Activated T-cell treated with anti-CD3 and anti-CD28 coated beads for 4 hours (primary cell): ENCODE data around the gene NF2.
A peak's percentile ranks its signal among the peaks of the same experiment; 100 is the strongest.
"Not testable (repeated sequence)": the region's sequence is repeated elsewhere in the genome, so short reads cannot be mapped to it uniquely, and the experiment has no call there.

Experiments used
- DNase-seq: peaks from one replicate; pipeline ENCODE4 v3.0.0-alpha.2; 2020

NF2 gene

DNA sequence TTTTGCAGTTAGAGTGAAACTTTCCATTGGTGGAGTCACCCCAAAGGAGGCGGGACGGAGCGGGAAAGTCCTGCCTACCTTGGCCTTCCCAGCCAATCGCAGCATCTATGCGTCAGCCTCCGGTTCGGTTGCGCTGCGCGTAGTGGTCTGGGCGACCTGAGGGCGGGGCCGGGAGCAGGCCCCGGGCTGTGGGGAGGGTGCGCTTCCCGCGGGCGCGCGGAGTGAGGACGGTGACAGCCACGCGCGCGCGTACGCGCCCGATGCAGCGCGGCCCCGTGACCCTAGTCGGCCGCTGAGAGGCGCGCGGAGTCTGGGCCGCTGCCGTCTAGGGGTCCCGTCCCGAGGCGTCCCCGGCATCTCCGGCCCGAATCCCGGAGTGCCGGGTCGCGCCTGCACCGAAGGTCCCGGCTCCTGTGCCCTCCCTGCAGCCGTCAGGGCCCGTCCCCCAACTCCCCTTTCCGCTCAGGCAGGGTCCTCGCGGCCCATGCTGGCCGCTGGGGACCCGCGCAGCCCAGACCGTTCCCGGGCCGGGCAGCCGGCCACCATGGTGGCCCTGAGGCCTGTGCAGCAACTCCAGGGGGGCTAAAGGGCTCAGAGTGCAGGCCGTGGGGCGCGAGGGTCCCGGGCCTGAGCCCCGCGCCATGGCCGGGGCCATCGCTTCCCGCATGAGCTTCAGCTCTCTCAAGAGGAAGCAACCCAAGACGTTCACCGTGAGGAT, at the start of gene NF2:
Gene NF2 (plus strand): TSS at position 276 of the 718 bp plus-strand sequence. CDS start 366 bp downstream, at position 642.
- DNase-seq, result peak; percentile 95

DNA sequence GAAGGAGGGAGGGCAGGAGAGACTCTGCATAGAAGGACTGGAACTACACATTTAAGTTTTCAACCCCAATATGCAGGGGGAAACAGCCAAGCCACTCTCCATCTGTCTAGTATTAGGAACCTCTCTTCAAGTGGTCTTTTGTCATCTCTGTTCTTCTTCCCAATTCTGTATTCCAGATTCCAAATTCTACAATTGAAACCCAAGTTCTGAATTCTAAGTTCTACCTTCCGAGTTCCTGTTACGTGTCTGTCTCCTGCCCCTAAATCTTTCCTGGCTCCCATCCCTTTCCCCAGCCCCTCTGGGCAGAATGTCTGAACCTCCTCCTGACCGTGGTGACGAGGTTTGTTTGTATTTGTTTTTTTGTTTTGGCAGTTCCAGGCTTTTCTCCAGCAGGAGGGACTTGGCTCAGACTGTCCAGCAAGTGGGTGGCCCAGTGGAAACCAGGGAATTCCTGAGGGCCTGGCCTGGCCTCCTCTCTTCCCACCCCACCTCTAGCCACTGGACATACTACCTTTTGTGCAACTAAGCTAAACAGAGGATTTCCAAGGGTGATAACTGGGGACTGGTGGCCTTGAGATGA, 48.3 kb upstream of the NF2 start:
- no peak for DNase-seq

DNA sequence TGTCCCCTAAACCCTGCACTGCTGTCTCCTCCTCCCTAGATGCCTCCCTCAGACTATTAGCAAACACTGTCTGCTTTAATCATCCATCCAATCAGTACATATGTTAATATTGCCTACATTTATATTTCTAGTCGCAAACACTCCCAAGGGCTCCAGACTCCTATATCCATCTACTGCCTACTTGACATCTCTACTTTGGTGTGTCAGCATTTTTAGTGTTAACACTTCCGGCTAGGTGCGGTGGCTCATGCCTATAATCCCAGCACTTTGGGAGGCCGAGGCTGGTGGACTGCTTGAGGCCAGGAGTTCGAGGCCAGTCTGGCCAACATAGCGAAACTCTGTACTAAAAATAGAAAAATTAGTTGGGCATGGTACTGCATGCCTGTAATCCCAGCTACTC, 44.4 kb upstream of the NF2 start:
- DNase-seq, result no peak

DNA sequence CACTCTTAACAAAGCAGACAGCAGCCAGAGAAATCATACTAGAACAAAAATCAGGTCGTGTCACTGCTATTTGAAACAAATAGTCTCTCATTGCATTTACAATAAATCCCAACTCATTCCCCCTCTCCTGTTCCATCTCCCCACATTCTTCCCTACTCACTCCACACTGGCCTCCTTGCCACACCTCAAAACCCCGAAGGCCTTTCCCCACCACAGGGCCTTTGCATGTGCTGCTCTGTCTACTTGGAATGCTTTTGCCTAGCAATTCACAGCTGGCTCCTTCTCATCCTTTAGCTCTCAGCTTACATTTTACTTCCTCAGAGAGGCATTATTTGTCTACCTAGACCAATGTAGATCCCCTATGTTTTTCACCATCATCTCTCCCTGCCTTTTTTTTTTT, 43.6 kb upstream of the NF2 start:
- DNase-seq, result no peak

DNA sequence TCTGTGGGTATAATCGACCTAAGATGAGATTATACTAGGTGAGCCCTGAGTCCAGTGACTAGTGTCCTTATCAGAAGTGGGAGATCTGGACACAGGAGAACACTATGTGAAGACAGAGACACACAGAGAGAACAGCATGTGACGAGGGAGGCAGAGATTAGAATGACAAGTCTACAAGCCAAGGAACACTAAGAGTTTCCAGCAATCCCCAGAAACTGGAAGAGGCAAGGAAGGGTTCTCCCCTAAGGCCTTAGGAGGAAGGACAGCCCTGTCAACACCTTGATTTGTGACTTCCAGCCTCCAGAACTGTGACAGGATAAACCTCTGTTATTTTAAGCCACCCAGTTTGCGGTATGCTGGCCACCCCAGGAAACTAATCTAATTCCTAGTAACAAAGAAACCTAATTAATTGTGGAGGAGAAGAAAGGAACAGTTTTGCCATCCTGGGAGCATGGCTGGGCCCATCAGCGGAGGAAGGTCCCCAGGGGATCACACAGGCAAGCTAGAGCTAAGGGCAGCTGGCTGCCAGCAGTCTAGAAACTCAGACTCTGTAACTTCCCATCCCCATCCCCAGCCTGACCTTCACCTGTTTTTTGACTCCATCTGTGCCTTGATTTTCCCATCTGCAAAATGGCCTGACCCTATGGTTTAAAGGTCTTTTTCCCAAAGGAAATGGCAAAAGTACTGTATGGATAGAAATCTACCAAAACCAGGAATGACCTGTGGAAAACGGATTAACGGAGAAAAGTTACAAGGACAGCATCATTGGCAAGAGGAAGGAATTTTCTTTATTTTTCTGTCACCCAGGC, 39.6 kb upstream of the NF2 start:
- DNase-seq, result no peak

DNA sequence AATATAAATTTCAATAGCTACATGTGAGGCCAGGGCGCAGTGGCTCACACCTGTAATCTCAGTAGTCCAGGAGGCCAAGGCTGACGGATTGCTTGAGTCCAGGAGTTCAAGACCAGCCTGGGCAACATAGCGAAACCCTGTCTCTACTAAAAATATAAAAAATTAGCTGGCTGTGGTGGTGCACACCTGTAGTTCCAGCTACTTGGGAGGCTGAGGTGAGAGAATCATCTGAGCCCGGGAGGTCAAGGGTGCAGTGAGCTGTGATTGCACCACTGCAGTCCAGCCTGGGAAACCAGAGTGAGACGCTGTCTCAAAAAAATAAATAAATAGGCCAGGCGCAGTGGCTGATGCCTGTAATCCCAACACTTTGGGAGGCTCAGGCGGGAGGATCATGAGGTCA, 36.9 kb upstream of the NF2 start:
- DNase-seq, result not testable (repeated sequence)

DNA sequence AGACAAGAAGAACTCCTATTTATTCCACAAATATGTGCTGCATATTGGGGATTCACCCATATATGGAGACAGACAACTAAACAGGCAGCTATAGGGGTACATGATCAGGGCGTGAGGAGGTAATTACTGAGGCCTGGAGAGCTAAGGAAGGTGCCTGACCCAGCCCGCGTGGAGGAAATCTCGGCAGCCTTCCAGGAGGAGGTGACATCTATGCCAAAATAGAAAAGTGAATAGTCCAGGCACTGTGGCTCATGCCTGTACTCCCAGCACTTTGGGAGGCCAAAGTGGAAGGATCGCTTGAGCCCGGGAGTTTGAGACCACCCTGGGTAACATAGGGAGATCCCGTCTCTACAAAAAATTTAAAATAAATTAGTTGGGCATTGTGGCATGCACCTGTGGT, 36.1 kb upstream of the NF2 start:
- DNase-seq, result no peak

DNA sequence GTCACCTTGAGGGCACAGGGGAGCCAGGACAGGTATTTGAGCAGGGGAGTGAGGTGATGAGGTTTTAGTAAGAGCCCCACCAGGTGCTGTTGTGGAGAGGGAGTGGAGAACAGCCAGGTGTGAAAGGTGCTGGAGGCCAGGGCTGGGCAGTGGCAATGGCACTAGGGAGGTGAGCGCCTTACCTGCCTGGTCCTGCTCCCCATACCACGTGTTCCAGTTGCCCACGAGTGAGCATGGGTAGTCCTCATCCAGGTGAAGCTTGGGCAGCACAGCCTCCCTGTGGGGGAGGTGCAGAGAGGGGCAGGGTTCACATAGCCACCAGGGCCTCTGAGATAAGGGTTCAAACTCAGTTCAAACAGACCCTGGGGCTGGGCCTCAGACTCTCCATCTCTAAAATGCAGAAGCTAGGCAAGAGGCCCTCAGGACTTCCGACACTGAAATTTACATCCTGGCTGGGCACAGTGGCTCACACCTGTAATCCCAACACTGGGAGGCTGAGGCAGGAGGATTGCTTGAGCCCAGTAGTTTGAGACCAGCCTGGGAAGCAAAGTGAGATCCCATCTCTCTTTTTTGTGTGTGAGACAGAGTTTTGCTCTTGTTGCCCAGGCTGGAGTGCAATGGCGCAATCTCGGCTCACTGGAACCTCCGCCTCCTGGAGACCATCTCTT, 34.3 kb upstream of the NF2 start:
- no peak for DNase-seq

DNA sequence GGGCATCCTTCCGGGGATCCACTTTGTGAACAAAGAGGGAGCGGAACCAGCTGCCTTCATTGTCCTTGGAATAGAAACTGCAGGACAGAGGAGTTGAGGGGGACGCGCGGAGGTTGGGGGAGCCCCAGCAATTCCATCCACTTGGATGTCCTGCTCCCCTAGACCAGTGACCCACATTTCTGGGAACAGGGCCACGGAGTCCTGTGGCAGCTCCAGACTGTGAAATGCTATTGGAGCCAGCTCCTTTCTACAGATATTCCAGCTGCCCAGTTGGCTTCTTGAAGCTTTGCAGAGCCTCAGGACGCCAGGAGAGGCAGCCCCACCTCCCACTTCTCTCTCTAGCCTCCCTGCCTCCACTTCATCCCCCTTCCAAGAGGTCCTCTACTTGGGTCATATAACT, 33.0 kb upstream of the NF2 start:
- no peak for DNase-seq

DNA sequence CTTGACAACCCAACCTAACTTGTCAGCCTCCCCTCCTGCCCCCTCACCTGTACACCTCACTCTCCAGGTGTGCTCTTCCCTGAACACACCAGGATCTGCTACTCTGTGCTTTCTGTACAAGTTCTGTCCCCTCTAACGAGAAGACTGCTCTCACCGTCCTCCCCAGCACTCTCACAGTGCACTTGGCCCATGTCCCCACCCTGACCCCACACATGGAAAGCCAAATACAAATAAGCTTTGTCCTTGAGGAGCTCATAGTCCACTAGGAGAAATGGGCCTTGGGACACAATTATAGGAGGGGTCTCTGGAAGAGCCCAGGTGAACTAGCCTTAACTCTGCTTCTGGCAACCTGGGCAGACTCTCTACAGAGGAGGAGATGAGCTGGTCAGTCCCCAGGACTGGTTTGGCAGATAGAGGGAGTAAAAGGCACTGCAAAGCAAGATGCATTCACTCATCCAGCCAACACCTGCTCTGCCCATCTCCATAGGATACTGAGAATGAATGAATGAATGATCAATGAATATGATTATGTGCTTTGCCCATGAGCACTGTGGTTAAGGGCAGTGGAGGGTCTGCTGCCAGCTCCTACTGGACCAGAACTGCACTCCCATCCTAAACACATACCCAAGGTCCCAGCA, 32.4 kb upstream of the NF2 start:
- DNase-seq, result no peak

DNA sequence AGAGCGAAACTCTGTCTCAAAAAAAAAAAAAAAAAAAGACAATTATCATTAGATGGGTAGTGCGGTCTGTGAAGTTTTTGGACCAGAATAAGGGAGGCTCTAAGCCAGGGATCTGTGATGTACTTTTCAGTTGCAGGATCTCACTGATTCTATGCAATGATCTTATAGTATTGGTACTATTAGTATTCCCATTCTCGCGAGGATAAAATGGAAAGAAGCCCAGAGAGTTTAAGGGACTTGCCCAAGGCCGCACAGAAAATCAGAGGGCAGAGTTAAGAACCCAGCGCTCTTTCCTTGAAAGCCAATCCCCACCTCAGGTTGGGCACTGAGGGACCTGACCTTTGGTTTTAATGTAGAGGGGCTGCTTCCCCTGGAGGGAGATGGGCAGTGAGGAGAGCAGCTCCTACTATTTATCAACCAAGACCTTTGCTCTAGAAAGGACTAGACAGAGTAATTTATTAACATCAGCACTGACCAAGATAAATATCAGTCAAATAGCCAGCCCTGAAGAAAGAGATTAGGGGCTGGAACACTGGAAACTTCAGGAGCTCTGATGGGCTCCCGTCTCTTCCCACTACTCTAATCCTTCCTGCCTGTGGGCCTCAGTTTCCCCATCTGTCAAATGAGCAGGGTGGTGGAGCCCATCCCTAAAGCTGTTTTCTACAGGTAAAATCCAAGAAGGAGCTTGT, 28.5 kb upstream of the NF2 start:
- DNase-seq, result no peak

DNA sequence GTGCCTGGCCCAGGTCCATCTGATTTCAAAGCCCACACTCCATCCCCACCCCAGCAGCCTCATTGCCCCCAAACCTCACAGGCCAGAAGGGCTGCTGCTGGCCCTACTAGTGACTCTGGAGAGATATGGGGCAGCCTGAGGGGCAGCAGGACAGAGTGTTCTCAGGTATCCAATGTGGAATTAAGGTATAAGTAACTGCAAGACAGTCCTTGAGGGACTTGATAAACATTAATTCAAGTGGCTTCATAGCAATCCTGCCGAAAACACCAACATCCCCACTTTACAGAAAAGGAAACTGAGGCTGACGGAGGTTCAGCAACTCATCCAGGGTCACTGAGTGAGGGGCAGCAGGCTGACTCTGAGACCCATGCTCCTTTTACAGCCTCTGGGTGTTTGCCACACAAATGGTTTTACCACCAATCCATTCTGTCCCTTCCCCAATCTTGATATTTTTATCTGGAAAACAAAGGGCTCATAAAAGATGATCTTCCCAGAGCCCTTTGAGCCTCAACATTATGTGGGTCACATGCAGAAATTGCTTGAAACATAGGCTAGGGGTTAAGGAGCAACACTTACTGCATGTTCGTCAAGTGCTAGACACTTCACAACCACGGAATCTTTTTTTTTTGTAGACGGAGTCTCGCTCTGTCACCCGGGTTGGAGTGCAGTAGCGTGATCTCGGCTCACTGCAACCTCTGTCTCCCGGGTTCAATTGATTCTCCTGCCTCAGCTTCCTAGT, 24.8 kb upstream of the NF2 start:
- DNase-seq, result no peak

DNA sequence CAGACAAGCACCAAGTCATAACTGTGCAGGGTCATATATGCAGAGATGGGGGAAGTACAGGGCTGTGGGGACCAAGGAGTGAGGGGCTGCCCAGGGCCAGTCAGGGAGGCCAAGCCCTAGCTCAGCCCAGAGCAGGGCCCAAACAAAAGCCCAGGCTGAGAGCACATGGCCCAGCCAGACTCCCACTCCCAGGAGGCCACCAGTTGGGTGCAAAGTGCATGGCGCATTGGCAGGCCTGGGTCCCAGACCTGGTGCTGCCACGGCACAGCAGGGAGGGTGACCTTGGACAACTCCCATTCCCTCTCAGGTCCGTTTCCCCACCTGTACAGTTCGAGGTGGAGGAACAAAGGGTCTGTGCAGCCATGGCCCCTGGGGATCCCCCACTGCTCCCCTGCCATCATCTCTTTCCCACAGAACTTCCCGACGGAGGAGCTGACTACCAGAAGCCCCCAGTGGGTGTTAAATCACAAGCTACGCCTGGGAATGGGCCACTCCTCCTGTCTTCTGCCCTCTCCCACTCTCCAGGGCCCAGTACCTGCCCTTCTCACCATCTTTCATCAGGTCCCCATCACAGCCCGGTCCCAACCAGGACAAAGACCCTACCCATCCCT, 23.1 kb upstream of the NF2 start:
- DNase-seq, result no peak

DNA sequence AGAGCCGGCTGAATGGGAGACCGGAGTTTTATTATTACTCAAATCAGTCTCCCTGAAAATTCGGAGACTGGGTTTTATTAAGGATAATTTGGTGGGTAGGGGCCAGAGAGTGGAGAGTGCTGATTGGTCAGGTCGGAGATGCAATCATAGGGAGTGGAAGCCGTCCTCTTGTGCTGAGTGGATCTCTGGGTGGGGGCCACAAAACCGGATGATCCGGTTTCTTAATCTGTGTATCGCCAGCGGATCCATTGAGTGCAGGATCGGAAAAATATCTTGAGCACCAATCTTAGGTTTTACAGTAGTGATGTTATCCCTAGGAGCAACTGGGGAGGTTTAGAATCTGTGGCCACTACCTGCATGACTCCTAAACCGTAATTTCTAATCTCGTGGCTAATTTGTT, 21.6 kb upstream of the NF2 start:
- no peak for DNase-seq

DNA sequence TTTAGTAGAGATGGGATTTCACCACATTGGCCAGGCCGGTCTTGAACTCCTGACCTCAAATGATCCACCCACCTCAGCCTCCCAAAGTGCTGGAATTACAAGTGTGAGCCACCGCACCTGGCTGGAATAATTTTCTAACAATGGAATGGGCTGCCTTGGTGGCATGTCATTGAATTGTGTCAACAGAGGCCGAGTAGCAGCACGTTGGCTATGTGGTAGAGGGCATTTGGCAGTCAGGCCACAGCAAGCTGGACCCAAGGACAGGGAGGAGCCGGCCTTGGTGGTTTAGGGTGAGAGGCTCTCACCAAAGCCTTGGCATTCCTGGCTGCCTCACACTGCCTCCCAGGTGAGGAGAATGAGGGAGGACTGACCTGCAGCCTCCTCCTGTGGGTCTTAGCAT, 18.5 kb upstream of the NF2 start:
- DNase-seq, result no peak

DNA sequence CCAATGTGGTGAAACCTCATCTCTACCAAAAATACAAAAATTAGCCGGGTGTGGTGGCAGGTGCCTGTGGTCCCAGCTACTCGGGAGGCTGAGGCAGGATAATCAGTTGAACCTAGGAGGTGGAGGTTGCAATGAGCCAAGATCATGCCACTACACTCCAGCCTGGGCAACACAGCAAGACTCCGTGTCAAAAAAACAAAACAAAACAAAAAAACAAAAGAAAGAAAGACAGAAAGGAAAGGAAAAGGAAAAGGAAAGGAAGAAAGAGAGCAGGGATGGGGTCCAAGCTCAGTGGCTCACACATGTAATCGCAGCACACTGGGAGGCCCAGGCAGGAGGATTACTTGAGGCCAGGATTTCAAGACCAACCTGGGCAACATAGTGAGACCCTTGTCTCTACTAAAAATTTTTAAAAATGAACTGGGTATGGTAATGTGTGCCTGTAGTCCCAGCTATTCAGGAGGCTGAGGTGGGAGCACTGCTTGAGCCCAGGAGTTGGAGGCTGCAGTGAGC, 17.2 kb upstream of the NF2 start:
- not testable (repeated sequence) for DNase-seq

DNA sequence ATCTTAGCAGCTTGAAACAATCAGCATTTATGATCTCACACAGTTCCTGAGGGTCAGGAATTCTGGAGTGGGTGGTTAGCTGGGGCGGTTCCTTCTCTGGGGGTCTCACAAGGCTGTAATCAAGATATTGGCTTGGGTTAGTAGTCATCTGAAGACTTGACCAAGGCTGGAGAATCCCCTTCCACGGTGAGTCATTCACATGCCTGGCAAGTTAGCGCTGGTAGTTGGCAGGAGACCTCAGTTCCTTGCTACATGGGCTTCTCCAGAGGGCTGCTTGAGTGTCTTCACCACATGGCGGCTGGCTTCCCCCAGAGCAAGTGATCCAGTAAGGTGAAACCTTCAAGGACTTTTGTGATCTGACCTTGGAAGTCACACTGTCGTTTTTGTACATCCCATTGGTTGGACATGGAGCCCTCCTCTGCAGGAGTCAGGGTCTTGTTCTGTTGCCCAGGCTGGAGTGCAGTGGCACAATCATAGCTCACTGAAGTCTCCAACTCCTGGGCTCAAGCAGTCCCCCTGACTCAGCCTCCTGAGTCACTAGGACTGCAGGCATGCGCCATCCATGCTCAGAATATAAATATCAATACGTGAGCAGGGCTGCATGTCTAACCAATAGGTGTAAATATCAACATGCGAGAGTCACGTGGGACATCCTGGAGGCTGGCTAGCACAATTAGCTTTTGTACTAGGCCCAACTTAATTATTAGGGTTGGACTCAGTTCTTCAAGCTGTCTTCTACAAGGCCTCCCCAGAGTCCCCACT, 15.3 kb upstream of the NF2 start:
- no peak for DNase-seq

DNA sequence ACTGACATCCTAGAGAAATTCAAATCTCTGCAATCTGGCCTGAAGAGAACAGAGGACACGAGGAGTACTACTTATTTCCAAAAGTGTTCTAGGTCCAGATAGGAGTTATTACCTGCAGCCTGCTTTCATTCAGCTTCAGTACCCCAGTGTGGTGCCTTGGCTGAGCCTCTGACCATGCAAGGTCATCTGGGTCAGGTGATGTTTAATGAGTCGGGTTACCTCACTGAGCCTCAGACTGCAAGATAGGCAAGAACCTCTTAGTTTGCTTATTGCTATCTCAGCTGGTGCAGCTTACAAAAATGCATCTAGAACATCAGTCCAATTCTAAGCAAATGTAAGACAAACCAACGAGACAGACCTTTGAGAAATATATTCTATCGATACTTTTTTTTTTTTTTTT, 9.5 kb upstream of the NF2 start:
- no peak for DNase-seq

DNA sequence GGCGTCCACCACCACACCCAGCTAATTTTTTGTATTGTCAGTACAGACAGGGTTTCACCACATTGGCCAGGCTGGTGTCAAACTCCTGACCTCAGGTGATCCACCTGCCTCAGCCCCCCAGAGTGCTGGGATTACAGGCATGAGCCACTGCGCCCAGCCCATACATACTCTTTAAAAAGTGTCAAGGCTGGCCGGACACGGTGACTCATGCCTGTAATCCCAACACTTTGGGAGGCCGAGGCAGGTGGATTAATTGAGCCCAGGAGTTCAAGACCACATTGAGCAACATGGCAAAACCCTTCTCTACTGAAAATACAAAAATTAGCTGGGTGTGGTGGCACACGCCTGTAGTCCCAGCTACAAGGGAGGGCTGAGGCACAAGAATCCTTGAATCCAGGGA, 9.0 kb upstream of the NF2 start:
- not testable (repeated sequence) for DNase-seq

DNA sequence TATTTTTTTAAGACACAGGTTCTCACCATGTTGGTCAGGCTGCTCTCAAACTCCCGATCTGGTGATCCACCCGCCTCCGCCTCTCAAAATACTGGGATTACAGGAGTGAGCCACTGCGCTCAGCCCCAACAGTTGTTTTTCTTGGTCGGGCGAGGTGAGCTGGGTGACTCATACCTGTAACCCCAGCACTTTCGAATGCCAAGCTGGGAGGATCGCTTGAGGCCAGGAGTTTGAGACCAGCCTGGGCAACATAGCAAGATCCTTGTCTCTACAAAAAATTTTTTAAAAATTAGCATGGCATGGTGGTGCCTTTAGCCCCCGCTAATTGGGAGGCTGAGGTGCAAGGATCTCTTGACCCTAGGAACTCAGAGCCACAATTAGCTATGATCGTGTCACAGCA, 7.0 kb upstream of the NF2 start:
- DNase-seq, result no peak
